Measurements from ENCODE around the gene FHIT.

GRCh38 chr3:60574046-60574769 is 677.0 kb downstream of the FHIT start:
- TF ChIP-seq, protein P1, sequence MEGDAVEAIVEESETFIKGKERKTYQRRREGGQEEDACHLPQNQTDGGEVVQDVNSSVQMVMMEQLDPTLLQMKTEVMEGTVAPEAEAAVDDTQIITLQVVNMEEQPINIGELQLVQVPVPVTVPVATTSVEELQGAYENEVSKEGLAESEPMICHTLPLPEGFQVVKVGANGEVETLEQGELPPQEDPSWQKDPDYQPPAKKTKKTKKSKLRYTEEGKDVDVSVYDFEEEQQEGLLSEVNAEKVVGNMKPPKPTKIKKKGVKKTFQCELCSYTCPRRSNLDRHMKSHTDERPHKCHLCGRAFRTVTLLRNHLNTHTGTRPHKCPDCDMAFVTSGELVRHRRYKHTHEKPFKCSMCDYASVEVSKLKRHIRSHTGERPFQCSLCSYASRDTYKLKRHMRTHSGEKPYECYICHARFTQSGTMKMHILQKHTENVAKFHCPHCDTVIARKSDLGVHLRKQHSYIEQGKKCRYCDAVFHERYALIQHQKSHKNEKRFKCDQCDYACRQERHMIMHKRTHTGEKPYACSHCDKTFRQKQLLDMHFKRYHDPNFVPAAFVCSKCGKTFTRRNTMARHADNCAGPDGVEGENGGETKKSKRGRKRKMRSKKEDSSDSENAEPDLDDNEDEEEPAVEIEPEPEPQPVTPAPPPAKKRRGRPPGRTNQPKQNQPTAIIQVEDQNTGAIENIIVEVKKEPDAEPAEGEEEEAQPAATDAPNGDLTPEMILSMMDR (IDR thresholded peaks at IDR 0.05) = no peak
- no peak for TF ChIP-seq POLR2A (IDR thresholded peaks at IDR 0.05)
